GM21786 (cell line): ENCODE data around the gene YAE1.

ENCODE experiments used
- ATAC-seq: cut with Tn5 transposase; IDR thresholded peaks from one replicate; pipeline ENCODE4 v1.9.1; 2021; ENCODE audit not compliant: unreplicated experiment

The YAE1 gene

GRCh38 chr7:39606941-39607340, 40.7 kb downstream of the YAE1 start:
- ATAC-seq, result no peak

DNA sequence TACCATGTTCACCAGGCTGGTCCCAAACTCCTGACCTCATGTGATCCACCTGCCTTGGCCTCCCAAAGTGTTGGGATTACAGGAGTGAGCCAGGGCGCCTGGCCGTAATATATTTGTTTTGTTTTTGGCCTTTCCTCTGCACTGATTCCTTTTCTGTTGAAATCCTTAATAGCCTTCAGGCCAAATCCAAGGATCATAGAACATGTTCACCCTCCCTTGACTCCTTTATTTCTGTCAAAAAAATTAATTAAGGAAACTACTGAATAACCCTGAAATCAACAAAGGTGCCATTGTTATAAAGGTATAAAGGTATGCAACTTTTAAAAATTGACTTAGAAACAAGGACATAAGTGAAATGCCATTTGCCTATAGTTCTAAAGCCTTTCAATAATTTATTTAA, 41.7 kb downstream of the YAE1 start:
- no peak for ATAC-seq

- ATAC-seq, result no peak
Measured at GRCh38 chr7:39608278-39608677, 42.1 kb downstream of the YAE1 start.

- no peak for ATAC-seq
Measured at GRCh38 chr7:39609113-39609934, 43.1 kb downstream of the YAE1 start.

GRCh38 chr7:39609935-39610263, 43.7 kb downstream of the YAE1 start:
- no peak for ATAC-seq

- no peak for ATAC-seq
Measured at GRCh38 chr7:39613577-39613976, 47.4 kb downstream of the YAE1 start.

DNA sequence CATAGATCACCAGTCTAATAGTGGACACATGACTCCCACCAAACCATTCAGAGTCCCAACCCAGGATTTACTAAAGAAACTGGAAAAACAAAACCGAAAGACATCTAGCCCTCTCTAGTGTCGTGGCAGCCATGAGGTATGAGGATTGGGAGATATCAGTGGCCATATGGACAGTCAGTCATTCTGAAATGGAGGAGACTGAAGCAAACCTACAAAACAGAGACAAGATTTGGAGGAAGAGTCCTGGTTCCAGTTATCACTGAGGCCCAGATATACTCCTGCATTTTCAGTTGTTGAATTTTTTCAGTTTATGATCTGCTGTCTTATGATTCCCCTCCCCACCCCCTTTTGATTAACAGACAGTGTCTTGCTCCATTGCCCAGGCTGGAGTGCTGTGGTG, 48.1 kb downstream of the YAE1 start:
- ATAC-seq, result no peak

DNA sequence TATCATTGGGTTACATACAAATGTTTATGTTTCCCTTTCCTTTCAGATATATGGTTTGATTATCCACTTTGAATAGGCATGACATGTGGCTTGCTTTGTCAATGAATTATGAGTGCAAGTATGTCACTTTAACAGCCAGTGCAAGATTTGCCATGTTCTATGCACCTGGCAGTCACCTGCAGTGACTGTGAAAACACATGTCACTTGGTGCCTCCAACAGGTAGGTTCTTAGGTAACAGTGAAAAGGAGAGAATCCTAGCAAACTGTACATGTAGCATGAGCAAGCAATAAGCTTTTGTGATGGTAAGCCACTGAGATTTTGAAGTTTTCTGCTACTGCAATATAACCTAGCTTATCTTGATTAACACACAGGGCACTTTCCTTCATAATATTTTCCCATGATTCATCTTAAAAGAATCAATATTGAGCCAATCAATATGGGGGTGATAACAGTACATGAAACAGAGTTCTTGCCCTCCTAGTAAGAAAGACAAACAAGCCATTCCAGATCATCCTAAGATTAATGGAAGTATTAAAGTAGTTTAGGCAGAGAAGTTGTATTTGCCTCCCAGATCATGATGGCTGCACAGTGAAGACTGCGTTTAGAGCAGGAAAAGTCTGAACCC, 49.3 kb downstream of the YAE1 start:
- no peak for ATAC-seq

- ATAC-seq, result no peak
Measured at GRCh38 chr7:39616138-39616537, 49.9 kb downstream of the YAE1 start.

GRCh38 chr7:39617005-39617404, 50.8 kb downstream of the YAE1 start:
- no peak for ATAC-seq

DNA sequence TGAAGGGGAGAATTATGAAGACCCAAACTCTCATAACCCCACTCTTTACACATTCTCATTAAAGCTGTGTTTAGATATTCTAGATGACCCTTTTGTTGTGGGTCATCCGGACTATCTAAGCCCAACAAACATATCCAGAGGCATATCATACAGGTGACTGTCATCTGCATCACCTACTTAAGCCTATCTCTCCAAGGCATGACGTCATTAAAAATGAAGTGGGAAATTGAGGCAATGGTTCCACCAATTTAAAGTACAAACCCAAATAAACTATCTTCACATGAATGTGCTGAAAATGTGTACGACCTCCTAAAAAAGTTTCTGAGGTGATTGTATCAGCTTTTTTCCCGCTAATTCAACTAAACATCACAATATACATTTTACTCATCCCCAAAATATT, 52.7 kb downstream of the YAE1 start:
- no peak for ATAC-seq

- ATAC-seq, result no peak
Measured at GRCh38 chr7:39620486-39620885, 54.3 kb downstream of the YAE1 start.

DNA sequence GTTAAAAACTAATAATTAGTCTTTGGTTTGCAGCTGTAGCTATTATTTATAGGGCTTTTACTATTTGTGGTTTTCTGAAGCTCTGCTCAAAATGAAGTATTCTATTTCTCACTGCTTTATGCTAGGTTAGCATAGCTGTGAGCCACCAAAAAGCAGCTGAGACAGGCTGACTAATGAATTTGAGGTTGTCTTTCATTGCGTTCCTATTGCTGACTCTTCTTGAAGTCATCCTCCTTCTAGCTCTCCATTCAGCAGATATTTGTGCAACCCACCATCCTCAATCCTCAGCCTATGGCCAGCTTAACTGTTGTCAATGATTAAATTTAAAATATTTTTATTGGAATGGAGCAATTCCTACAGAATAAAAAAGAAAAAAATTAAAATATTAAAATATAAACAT, 55.1 kb downstream of the YAE1 start:
- ATAC-seq, result no peak

DNA sequence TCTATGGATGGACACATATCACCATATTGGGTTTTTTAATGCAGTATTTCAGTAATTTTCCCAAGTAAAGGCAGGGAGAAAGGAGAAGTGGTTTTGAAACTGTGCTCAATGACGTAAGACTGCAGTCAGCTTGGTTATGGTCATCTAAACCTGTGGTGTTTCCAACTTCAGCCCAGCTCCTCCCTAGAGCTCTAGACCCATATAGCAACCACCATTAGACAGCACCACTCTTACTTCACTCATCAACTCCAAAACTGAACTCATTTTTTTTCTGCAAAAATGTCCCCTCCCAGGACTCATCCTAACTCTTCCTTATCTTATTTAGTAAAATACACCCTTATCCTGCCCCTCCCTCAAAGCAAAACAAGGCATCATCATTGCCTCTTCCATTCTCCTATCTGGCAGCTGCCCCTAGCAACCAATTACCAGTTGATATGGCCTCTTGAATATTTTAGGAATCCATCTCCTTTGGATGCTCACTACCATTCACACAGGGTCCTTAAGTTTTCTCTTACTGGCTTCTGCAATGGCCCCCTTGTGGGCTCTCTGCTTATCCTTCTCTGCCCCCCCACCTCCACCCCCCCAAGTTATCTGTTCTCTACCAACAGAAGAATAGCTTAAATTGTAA, 55.7 kb downstream of the YAE1 start:
- ATAC-seq, result peak; percentile 42
